ENCODE data around the gene SOX5.

Gene SOX5

DNA sequence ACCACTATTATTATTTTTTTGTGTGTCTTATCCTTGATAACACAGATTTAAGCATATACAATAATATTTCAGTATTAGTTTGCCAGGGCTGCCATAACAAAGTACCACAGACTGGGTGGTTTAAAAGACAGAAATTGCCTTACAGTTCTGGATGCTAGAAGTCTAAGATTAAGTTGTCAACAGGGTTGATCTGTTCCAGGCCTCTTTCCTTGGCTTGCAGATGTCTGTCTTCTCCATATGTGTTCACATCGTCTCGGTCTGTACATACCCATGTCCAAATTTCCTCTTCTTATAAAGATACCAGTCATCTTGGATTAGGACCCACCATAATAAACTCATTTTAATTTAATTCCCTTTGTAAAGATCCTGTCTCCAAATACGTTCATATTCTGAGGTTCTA, 204.8 kb downstream of the SOX5 start:
- ChIA-PET CTCF (no interaction called here), POLR2A (no interaction called here)
- TF ChIP-seq FOXA1 (IDR thresholded peaks at IDR 0.05) (no peak), ZNF384 (IDR thresholded peaks at IDR 0.05) (no peak), SUZ12 (IDR thresholded peaks at IDR 0.05) (no peak), L3MBTL2 (conservative IDR thresholded peaks at IDR 0.05) (no peak), ARNT (IDR thresholded peaks at IDR 0.05) (no peak), SP1 (IDR thresholded peaks at IDR 0.05) (no peak), ELF4 (IDR thresholded peaks at IDR 0.05) (no peak), NFRKB (IDR thresholded peaks at IDR 0.05) (no peak), HDGF (IDR thresholded peaks at IDR 0.05; ENCODE audit: borderline replicate concordance) (no peak), CTBP1 (IDR thresholded peaks at IDR 0.05; ENCODE audit: borderline replicate concordance) (no peak), TARDBP (IDR thresholded peaks at IDR 0.05) (no peak), BHLHE40 (IDR thresholded peaks at IDR 0.05; ENCODE audit: borderline replicate concordance) (no peak), LEF1 (IDR thresholded peaks at IDR 0.05; ENCODE audit: borderline replicate concordance) (no peak), FOXM1 (IDR thresholded peaks at IDR 0.05; ENCODE audit: borderline replicate concordance) (no peak), FOXK2 (IDR thresholded peaks at IDR 0.05) (no peak)
- TF ChIP-seq, protein P1, sequence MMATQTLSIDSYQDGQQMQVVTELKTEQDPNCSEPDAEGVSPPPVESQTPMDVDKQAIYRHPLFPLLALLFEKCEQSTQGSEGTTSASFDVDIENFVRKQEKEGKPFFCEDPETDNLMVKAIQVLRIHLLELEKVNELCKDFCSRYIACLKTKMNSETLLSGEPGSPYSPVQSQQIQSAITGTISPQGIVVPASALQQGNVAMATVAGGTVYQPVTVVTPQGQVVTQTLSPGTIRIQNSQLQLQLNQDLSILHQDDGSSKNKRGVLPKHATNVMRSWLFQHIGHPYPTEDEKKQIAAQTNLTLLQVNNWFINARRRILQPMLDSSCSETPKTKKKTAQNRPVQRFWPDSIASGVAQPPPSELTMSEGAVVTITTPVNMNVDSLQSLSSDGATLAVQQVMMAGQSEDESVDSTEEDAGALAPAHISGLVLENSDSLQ (IDR thresholded peaks at IDR 0.05): no peak
- no peak for DNase-seq (ENCODE audit: extremely low spot score)

DNA sequence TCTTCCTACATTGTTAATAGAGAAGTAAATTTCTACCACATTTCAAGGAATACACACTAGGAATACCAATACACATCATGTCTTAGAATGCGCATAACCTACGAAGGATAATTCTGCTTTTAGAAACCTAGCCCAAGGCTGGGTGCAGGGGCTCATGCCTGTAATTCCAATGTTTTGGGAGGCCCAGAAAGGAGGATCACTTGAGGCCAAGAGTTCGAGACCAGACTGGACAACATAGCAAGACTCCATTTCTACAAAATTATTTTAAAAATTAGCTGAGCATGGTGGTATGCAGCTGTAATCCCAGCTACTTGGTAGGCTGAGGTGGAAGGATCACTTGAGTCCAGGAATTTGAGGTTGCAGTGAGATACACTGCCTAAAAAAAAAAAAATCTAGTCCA, 206.9 kb downstream of the SOX5 start:
- DNase-seq (ENCODE audit: extremely low spot score): no peak
- no peak for TF ChIP-seq BHLHE40 (IDR thresholded peaks at IDR 0.05; ENCODE audit: borderline replicate concordance)
- no peak for TF ChIP-seq LEF1 (IDR thresholded peaks at IDR 0.05; ENCODE audit: borderline replicate concordance)
- TF ChIP-seq CTBP1 (IDR thresholded peaks at IDR 0.05; ENCODE audit: borderline replicate concordance): no peak
- TF ChIP-seq HDGF (IDR thresholded peaks at IDR 0.05; ENCODE audit: borderline replicate concordance): no peak
- TF ChIP-seq FOXM1 (IDR thresholded peaks at IDR 0.05; ENCODE audit: borderline replicate concordance): no peak
- TF ChIP-seq FOXK2 (IDR thresholded peaks at IDR 0.05): no peak
- TF ChIP-seq SUZ12 (IDR thresholded peaks at IDR 0.05): no peak
- TF ChIP-seq TARDBP (IDR thresholded peaks at IDR 0.05): no peak
- TF ChIP-seq ELF4 (IDR thresholded peaks at IDR 0.05): no peak
- no peak for TF ChIP-seq NFRKB (IDR thresholded peaks at IDR 0.05)
- TF ChIP-seq L3MBTL2 (conservative IDR thresholded peaks at IDR 0.05): no peak
- no peak for TF ChIP-seq FOXA1 (IDR thresholded peaks at IDR 0.05)
- TF ChIP-seq, protein P1 (IDR thresholded peaks at IDR 0.05): no peak
- no peak for TF ChIP-seq ZNF384 (IDR thresholded peaks at IDR 0.05)
- no peak for TF ChIP-seq ARNT (IDR thresholded peaks at IDR 0.05)
- TF ChIP-seq SP1 (IDR thresholded peaks at IDR 0.05): no peak
- ChIA-PET POLR2A (no interaction called here), CTCF (no interaction called here)

DNA sequence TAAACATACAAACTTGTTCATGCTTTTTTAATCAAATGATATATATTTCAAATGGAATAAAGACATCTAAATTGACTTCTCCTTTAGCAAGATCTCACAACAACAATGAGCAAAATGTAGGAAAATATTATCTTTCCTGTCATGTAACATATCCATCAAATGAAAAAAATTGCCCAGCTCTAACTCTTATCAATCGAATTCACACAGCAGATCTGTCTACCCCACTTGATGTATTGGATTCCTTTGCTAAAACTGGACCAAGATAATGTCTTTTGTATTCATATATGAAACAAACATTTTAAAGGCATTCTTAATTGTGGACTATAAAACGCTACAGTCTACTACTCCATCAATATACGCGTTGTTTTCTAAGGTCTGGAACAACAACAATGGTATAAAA, 218.0 kb downstream of the SOX5 start:
- no peak for DNase-seq (ENCODE audit: extremely low spot score)
- ChIA-PET POLR2A (no interaction called here), CTCF (no interaction called here)
- TF ChIP-seq SUZ12 (IDR thresholded peaks at IDR 0.05) (no peak), LEF1 (IDR thresholded peaks at IDR 0.05; ENCODE audit: borderline replicate concordance) (no peak), L3MBTL2 (conservative IDR thresholded peaks at IDR 0.05) (no peak), CTBP1 (IDR thresholded peaks at IDR 0.05; ENCODE audit: borderline replicate concordance) (no peak), FOXA1 (IDR thresholded peaks at IDR 0.05) (no peak), FOXM1 (IDR thresholded peaks at IDR 0.05; ENCODE audit: borderline replicate concordance) (no peak), SP1 (IDR thresholded peaks at IDR 0.05) (no peak), FOXK2 (IDR thresholded peaks at IDR 0.05) (no peak), ARNT (IDR thresholded peaks at IDR 0.05) (no peak), TARDBP (IDR thresholded peaks at IDR 0.05) (no peak), NFRKB (IDR thresholded peaks at IDR 0.05) (no peak), HDGF (IDR thresholded peaks at IDR 0.05; ENCODE audit: borderline replicate concordance) (no peak), BHLHE40 (IDR thresholded peaks at IDR 0.05; ENCODE audit: borderline replicate concordance) (no peak), ZNF384 (IDR thresholded peaks at IDR 0.05) (no peak), ELF4 (IDR thresholded peaks at IDR 0.05) (no peak)
- TF ChIP-seq, protein P1 (IDR thresholded peaks at IDR 0.05): no peak

DNA sequence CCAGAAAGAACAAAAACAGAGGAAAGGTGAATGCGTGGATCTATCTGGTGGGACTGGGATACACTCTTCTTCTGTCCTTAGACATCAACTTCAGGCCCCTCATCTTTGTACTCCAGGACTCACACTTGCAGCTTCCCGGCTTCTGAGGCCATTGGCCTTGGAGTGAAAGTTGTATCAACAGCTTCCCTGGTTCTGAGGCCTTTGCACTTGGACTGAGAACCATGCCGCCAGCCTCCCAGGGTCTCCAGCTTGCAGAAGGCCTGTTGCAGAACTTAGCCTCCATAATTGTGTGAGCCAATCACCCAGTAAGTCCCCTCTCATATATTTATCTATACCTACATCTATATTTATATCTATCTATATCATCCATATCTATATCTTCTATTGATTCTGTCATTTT, 218.4 kb downstream of the SOX5 start:
- TF ChIP-seq HDGF (IDR thresholded peaks at IDR 0.05; ENCODE audit: borderline replicate concordance) (no peak), NFRKB (IDR thresholded peaks at IDR 0.05) (no peak), L3MBTL2 (conservative IDR thresholded peaks at IDR 0.05) (no peak), ELF4 (IDR thresholded peaks at IDR 0.05) (no peak)
- no peak for DNase-seq (ENCODE audit: extremely low spot score)
- ChIA-PET CTCF (no interaction called here), POLR2A (no interaction called here)

DNA sequence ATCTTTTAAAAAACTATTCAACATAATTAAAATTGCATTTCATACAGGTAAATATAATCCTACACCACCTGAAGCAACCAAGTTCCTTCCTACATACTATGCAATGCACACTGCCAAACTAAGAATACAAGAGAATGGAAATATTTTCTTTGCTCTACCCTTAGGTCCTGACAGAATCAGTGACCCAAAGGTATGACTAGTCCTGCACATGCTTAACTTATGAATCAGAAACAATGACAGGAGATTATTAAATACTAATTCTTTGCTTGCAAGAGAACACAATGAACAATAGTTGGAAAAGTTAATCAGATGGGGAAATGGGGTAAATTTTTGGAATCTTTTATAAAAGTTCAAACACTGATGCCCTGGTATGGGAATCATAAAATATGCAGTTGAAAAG, 220.1 kb downstream of the SOX5 start:
- no peak for TF ChIP-seq SP1 (IDR thresholded peaks at IDR 0.05)
- CTCF ChIA-PET: no interaction called here
- POLR2A ChIA-PET: no interaction called here
- no peak for DNase-seq (ENCODE audit: extremely low spot score)

DNA sequence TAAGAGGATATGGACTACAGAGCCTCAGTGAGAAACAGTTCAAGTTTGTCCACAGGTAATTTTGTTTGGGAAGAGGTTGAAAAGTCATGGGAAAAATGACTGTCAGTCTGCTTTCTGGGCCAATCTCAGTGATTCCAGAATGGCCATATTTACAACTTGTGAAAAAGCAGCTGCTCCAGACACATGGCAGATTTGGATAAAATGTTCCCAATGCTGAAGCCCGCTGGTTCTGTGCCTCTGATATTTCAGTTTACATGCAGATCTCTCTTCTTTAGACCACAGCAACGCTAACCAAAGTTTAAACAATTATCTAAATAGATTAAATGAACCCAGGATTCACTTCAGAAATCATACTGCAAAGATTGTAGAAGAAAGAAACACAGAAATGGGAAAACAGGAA, 222.8 kb downstream of the SOX5 start:
- ChIA-PET CTCF (no interaction called here), POLR2A (no interaction called here)
- no peak for DNase-seq (ENCODE audit: extremely low spot score)
- TF ChIP-seq ARNT (IDR thresholded peaks at IDR 0.05): no peak

DNA sequence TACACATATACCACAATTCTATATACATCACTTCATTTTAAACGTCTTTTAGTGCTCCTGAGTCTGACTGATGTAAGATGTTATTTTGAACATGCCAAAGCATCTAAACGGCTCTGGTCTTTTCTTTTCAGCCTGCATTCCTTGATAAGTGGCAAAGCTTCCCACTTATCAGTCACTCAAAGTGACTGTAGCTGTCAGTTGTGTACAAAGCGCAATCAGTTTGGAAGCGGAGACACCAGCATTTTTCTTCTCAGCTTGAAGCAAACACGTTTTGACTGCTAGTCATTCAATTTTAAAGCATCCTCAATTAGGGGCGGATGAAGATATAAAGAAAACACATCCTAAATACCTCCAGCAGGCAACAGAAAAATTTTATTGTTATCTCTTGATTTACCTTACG, 226.8 kb downstream of the SOX5 start:
- ChIA-PET CTCF (no interaction called here), POLR2A (no interaction called here)
- TF ChIP-seq SP1 (IDR thresholded peaks at IDR 0.05) (no peak), HDGF (IDR thresholded peaks at IDR 0.05; ENCODE audit: borderline replicate concordance) (no peak), BHLHE40 (IDR thresholded peaks at IDR 0.05; ENCODE audit: borderline replicate concordance) (no peak), FOXM1 (IDR thresholded peaks at IDR 0.05; ENCODE audit: borderline replicate concordance) (no peak), LEF1 (IDR thresholded peaks at IDR 0.05; ENCODE audit: borderline replicate concordance) (no peak), ELF4 (IDR thresholded peaks at IDR 0.05) (no peak), L3MBTL2 (conservative IDR thresholded peaks at IDR 0.05) (no peak)
- DNase-seq (ENCODE audit: extremely low spot score): no peak
